GM12891 (cell line): ENCODE results near the gene SIK2.
"Not testable (repeated sequence)": the region's sequence is repeated elsewhere in the genome, so short reads cannot be mapped to it uniquely, and the experiment has no call there.

ENCODE experiments used
- POLR2A ChIP-seq: IDR thresholded peaks from 2 replicates; pipeline ENCODE4 v1.6.1; 2011; ENCODE audit warnings: low read depth, low read length, control low read depth
- POLR2AphosphoS5 ChIP-seq: IDR thresholded peaks from 2 replicates; pipeline ENCODE4 v1.6.1; 2011; ENCODE audit warnings: low read depth, low read length, control low read depth
- TAF1 ChIP-seq: IDR thresholded peaks from 2 replicates; pipeline ENCODE4 v1.6.1; 2011; ENCODE audit warnings: low read depth, low read length, control low read depth

DNA sequence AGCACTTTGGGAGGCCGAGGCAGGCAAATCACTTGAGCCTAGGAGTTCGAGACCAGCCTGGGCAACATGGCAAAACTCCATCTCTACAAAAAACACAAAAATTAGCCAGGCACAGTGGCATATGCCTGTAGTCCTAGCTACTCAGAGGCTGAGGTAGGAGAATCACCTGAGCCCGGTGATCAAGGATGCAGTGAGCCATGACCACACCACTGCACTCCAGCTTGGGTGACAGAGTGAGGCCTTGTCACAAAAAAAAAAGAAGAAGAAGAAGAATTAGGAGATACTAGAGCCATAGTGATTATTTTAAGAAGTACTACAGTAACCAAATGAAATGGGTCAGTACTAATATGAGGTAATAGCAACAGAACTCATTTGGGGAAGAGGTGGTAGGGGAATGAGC, 56.2 kb downstream of the SIK2 start:
- not testable (repeated sequence) for TF ChIP-seq POLR2A, POLR2AphosphoS5, TAF1
